ENCODE results near the gene SASH1. TPM values are rescaled to one million over a fixed set of nuclear protein-coding genes. Genes with fewer than 3 reads are reported as not detected.

Gene SASH1
- total and polyA plus RNA-seq, 2 experiments from 2014 or later, result 7.5 to 7.8 TPM

GRCh38 chr6:148517470-148517869 lies 174.8 kb downstream of the SASH1 start:
- Histone ChIP-seq H3K4me3 (no peak overlapping the region), H3K9me3 (ENCODE audit: low read depth) (no peaks in the 10 kb centered on the region), H3K9me2 (replicated peaks; ENCODE audit: insufficient read depth) (no peaks in the 10 kb centered on the region), H3K79me2 (no peaks in the 10 kb centered on the region), H3K27ac (no peak overlapping the region), H3K4me1 (ENCODE audit: insufficient read depth) (peaks cover 12% of the 10 kb centered on the region), H3K36me3 (replicated peaks; ENCODE audit: insufficient read depth, low read depth) (no peaks in the 10 kb centered on the region), H3K27me3 (no peaks in the 10 kb centered on the region), H2AFZ (no peak overlapping the region), H3K4me2 (no peak overlapping the region), H4K20me1 (ENCODE audit: insufficient read depth, poor library complexity, severe bottlenecking) (no peaks in the 10 kb centered on the region)
- no peak for TF ChIP-seq EZH2 (IDR thresholded peaks at IDR 0.05; ENCODE audit: borderline replicate concordance)
- TF ChIP-seq CTCF (IDR thresholded peaks at IDR 0.05; ENCODE audit: poor library complexity), result no peak
- TF ChIP-seq EZH2phosphoT487 (IDR thresholded peaks at IDR 0.05; ENCODE audit: low read depth, severe bottlenecking, unreplicated experiment), result no peak
- 95% methylated on average over 10 of the region's 10 CpGs for WGBS (ENCODE audit: low lambda C conversion rate, missing lambda C conversion rate)
- no peak for DNase-seq (ENCODE audit: low spot score)

GRCh38 chr6:148518511-148519156 lies 176.0 kb downstream of the SASH1 start:
- H3K9me2 ChIP-seq (replicated peaks; ENCODE audit: insufficient read depth), result no peaks in the 10 kb centered on the region
- H4K20me1 ChIP-seq (ENCODE audit: insufficient read depth, poor library complexity, severe bottlenecking), result no peaks in the 10 kb centered on the region
- TF ChIP-seq CTCF (IDR thresholded peaks at IDR 0.05; ENCODE audit: poor library complexity) (no peak), EZH2phosphoT487 (IDR thresholded peaks at IDR 0.05; ENCODE audit: low read depth, severe bottlenecking, unreplicated experiment) (no peak), EZH2 (IDR thresholded peaks at IDR 0.05; ENCODE audit: borderline replicate concordance) (no peak)
- 72% methylated on average over 12 of the region's 12 CpGs for WGBS (ENCODE audit: low lambda C conversion rate, missing lambda C conversion rate)
- no peak overlapping the region for H2AFZ ChIP-seq
- no peak overlapping the region for H3K27ac ChIP-seq
- no peaks in the 10 kb centered on the region for H3K27me3 ChIP-seq
- peaks cover 12% of the 10 kb centered on the region for H3K4me1 ChIP-seq (ENCODE audit: insufficient read depth)
- no peak overlapping the region for H3K4me2 ChIP-seq
- no peak for DNase-seq (ENCODE audit: low spot score)
- no peaks in the 10 kb centered on the region for H3K36me3 ChIP-seq (replicated peaks; ENCODE audit: insufficient read depth, low read depth)
- H3K4me3 ChIP-seq, result no peak overlapping the region
- H3K79me2 ChIP-seq, result no peaks in the 10 kb centered on the region
- no peaks in the 10 kb centered on the region for H3K9me3 ChIP-seq (ENCODE audit: low read depth)

- Histone ChIP-seq H3K36me3 (replicated peaks; ENCODE audit: insufficient read depth, low read depth) (no peaks in the 10 kb centered on the region), H3K79me2 (no peaks in the 10 kb centered on the region), H3K4me3 (no peak overlapping the region), H3K9me2 (replicated peaks; ENCODE audit: insufficient read depth) (no peaks in the 10 kb centered on the region), H4K20me1 (ENCODE audit: insufficient read depth, poor library complexity, severe bottlenecking) (no peaks in the 10 kb centered on the region), H2AFZ (no peak overlapping the region), H3K9me3 (ENCODE audit: low read depth) (no peaks in the 10 kb centered on the region), H3K4me1 (ENCODE audit: insufficient read depth) (peaks cover 9% of the 10 kb centered on the region), H3K27ac (no peak overlapping the region), H3K4me2 (no peak overlapping the region), H3K27me3 (no peaks in the 10 kb centered on the region)
- DNase-seq (ENCODE audit: low spot score), result no peak
- TF ChIP-seq EZH2phosphoT487 (IDR thresholded peaks at IDR 0.05; ENCODE audit: low read depth, severe bottlenecking, unreplicated experiment) (no peak), EZH2 (IDR thresholded peaks at IDR 0.05; ENCODE audit: borderline replicate concordance) (no peak), CTCF (IDR thresholded peaks at IDR 0.05; ENCODE audit: poor library complexity) (no peak)
- 95% methylated on average over 23 of the region's 23 CpGs for WGBS (ENCODE audit: low lambda C conversion rate, missing lambda C conversion rate)
These were observed 177.6 kb downstream of the SASH1 start for GRCh38 chr6:148520109-148520841.
